OCI-LY7 (cell line): ENCODE results near the gene MIPEP.

Experiments
- CTCF ChIP-seq: fragments of 200-600 bp; sonication (generic); conservative IDR thresholded peaks from 2 replicates; pipeline ENCODE4 v1.5.1; 2014; ENCODE audit warnings: mild to moderate bottlenecking, antibody characterized with exemption, low read length, moderate library complexity, mixed read lengths
- EZH2phosphoT487 ChIP-seq: fragments of 200-600 bp; sonication (generic); IDR thresholded peaks from 2 replicates; pipeline ENCODE4 v1.6.1; 2018; ENCODE audit warnings: low read depth, borderline replicate concordance, mild to moderate bottlenecking, mixed run types, antibody characterized with exemption, low read length, moderate library complexity, mixed read lengths

DNA sequence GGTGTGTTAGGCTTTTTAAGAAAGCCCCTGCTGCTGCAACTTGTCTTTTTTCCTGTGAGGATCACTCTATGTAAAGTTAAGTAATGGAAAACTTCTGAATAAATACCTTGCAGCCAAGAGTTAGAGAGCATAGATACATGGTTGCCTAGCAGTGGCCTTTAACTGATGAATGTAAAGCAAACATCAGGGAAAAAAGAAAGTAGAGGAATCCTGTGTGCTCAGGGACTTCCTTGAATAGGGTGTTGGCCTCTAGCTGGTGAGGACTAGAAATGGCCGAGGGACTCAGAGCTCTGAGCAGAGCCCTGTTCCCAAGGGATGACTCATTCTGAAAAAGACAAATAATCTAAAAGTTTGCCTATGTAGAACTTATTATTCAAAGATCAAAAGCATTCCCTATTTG, 135.7 kb downstream of the MIPEP start:
- TF ChIP-seq CTCF (no peak), EZH2phosphoT487 (no peak)
